ENCODE measurements around the gene PCBP4. TPM values are rescaled to one million over a fixed set of nuclear protein-coding genes. Genes with fewer than 3 reads are reported as not detected.

The PCBP4 gene
- total RNA-seq, 1 donor from 2014 or later, result 120 TPM

DNA sequence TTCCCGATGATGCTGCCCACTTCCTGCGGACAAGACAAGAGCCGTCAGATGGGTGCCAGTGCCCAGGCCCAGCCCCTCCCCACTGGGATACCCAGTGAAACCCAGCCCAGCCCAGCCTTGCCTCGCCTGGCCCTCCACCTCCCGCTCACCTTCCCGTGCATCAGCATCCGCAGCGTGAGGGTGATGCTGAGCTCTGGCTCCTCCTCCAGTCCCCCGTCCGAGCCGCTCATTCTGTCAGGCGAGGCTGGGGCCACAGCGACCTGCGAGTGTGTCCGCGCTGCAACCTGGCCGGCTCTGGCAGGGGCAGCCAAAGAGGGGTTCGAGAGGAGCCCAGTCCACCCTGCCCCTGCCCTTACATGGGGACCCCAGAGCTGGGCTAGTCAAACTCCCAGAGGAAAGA, 6.2 kb downstream of the PCBP4 start:
- H3K4me3 ChIP-seq (ENCODE audit: low read depth, low read length), result no peak overlapping the region
- TF ChIP-seq, protein P1, sequence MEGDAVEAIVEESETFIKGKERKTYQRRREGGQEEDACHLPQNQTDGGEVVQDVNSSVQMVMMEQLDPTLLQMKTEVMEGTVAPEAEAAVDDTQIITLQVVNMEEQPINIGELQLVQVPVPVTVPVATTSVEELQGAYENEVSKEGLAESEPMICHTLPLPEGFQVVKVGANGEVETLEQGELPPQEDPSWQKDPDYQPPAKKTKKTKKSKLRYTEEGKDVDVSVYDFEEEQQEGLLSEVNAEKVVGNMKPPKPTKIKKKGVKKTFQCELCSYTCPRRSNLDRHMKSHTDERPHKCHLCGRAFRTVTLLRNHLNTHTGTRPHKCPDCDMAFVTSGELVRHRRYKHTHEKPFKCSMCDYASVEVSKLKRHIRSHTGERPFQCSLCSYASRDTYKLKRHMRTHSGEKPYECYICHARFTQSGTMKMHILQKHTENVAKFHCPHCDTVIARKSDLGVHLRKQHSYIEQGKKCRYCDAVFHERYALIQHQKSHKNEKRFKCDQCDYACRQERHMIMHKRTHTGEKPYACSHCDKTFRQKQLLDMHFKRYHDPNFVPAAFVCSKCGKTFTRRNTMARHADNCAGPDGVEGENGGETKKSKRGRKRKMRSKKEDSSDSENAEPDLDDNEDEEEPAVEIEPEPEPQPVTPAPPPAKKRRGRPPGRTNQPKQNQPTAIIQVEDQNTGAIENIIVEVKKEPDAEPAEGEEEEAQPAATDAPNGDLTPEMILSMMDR (conservative IDR thresholded peaks at IDR 0.05; ENCODE audit: low read depth, low read length), result no peak
- DNase-seq (ENCODE audit: low read depth), result no peak

DNA sequence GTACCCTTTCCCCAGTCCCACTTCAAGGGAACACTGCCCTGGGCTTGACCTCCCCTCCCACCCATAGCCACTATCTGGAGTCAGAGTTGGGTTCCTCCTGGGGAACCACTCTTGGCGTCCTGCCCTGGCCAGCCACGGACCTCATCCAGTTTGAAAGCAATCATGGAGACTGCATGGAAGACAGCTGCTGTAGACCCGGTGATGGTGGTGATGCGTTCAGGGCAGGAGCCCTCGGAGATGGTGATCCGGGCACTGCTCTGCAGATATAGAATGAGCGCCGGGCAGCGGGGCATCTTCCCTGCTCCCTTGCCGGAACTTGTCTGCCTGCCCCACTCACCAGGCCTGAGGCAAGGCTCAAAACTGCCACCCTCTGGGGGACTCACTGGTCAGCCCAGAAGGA, 6.9 kb downstream of the PCBP4 start:
- no peak overlapping the region for H3K4me3 ChIP-seq (ENCODE audit: low read depth, low read length)
- TF ChIP-seq, protein P1 (conservative IDR thresholded peaks at IDR 0.05; ENCODE audit: low read depth, low read length), result no peak
- DNase-seq (ENCODE audit: low read depth), result no peak

DNA sequence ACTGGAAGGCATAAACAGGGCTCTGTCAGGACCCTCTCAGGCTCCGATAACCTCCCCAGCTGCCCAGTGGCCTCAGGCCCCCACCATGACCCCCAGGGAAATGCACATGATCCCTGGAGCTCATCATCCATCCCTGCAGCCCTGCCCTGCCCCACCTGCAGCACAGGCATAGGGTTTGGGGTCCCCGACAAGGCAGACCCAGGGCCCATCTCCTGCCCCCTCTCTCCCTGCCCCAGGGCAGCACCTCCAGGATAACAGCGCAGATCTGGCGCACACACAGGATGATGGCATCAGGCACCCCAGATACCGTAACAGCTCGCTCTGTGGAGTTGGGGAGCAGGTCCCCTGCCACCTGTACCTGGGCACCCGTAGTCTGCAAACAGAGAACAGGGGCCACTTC, 7.6 kb downstream of the PCBP4 start:
- no peak for DNase-seq (ENCODE audit: low read depth)
- TF ChIP-seq, protein P1 (conservative IDR thresholded peaks at IDR 0.05; ENCODE audit: low read depth, low read length), result no peak

DNA sequence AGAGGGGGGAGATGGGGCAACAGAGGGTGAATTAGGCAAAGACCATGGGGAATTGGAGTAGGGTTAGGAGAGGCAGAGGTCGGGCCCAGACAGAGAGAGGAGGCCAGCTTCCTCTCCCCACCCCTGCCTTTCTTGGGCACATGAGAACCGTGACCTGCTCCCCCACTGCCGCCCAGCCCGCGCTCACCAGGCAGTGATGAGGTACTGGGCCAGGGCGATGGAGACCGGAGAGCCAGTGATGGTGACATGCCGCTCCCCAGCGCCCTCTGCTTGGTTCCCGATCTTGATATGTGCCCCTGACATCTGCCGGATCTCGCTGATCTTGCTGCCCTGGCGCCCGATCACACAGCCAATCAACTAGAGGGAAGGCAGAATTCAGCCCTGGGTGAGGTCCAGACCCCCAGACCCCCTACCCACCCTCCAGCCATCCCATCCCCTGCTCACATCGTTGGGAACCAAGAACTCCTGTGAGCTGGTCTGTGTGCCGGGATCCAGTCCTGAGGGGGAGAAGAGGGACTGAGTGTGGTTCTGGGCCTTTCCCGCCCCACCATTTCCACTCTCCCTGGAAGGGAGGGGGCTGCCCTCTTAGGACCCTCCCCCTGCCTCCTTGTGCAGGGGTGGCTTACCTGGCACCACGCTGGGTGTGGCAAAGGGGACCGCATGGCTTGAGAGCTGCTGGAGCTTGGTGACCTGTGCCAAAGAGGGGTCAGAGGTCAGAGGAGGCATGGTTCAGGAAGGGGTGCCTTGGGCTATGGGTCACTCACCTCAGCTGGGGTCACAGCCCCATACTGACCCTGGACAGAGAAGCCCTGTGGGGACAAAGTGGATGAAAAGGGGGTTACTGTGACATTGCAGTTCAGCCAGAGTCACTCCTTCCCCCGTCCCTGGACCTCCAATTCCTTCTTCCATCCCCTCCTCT, 8.4 kb downstream of the PCBP4 start:
- TF ChIP-seq, protein P1 (conservative IDR thresholded peaks at IDR 0.05; ENCODE audit: low read depth, low read length), result no peak
- no peak overlapping the region for H3K4me3 ChIP-seq (ENCODE audit: low read depth, low read length)
- no peak for DNase-seq (ENCODE audit: low read depth)

More for the DNA sequence above, 7.6 kb downstream of the PCBP4 start:
- H3K4me3 ChIP-seq (ENCODE audit: low read depth, low read length), result no peak overlapping the region

DNA sequence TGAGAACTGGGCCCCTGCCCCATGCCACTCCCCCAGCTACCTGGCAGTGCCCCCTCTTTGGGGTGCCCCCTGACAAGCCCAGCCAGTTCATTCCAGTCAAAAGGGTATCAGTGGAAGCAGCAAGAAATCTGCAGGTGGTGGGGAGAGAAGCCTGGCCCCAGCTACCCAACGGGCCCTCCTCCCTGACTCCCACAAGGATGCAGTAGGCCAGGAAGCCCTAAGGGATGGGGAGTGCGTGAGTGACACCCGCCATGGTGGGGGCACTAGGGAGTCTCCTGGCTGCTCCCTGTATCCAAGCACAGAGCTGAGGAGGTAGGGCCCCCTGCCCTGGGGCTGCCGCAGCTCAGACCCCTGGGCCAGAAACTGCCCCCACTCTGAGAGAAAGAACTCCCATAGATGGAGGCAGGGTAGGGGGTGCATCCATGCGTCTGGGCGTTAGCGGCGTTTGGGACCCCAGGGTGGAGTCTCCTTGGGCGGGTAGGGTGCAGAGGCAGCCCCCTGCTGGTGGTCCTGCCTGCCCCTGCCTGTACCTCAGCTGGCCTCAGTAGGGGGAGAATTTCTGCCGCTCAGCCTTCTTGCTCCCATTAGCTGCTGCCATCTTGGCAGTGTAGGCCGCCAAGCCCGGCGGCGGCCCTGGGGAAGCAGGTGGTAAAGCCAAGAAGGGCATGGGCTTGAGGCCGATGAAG, 9.6 kb downstream of the PCBP4 start:
- TF ChIP-seq, protein P1 (conservative IDR thresholded peaks at IDR 0.05; ENCODE audit: low read depth, low read length), result no peak
- H3K4me3 ChIP-seq (ENCODE audit: low read depth, low read length), result no peak overlapping the region
- no peak for DNase-seq (ENCODE audit: low read depth)

DNA sequence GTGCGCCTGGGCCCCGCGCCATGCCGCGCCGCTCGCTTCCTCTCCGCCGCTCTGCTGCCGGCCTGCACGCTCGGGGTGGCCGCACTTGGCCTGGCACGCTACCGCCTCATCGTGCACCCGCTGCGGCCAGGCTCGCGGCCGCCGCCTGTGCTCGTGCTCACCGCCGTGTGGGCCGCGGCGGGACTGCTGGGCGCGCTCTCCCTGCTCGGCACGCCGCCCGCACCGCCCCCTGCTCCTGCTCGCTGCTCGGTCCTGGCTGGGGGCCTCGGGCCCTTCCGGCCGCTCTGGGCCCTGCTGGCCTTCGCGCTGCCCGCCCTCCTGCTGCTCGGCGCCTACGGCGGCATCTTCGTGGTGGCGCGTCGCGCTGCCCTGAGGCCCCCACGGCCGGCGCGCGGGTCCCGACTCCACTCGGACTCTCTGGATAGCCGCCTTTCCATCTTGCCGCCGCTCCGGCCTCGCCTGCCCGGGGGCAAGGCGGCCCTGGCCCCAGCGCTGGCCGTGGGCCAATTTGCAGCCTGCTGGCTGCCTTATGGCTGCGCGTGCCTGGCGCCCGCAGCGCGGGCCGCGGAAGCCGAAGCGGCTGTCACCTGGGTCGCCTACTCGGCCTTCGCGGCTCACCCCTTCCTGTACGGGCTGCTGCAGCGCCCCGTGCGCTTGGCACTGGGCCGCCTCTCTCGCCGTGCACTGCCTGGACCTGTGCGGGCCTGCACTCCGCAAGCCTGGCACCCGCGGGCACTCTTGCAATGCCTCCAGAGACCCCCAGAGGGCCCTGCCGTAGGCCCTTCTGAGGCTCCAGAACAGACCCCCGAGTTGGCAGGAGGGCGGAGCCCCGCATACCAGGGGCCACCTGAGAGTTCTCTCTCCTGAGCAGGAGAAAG, 11.1 kb downstream of the PCBP4 start:
- TF ChIP-seq, protein P1 (conservative IDR thresholded peaks at IDR 0.05; ENCODE audit: low read depth, low read length), result peak; percentile 50
- peak overlapping the region; percentile 44 for H3K4me3 ChIP-seq (ENCODE audit: low read depth, low read length)
- no peak for DNase-seq (ENCODE audit: low read depth)

Data from epithelial cell of proximal tubule (primary cell).